Panc1 (cell line): Measurements from ENCODE around the gene ADGRD1.

Experiments used
- POLR2AphosphoS5 ChIP-seq: IDR thresholded peaks from 2 replicates; pipeline ENCODE4 v1.6.1; 2012; ENCODE audit warnings: mild to moderate bottlenecking, low read depth, low read length, moderate library complexity
- REST ChIP-seq, 2 experiments: IDR thresholded peaks; 2 replicates each; pipeline ENCODE4 v1.6.1; 2011 to 2012; ENCODE audit warnings: low read depth in 2 of 2, control low read depth in 1 of 2, low read length in 1 of 2, mild to moderate bottlenecking in 1 of 2, moderate library complexity in 1 of 2; ENCODE audit not compliant: insufficient read depth in 1 of 2
- SIN3A ChIP-seq: IDR thresholded peaks from 2 replicates; pipeline ENCODE4 v1.6.1; 2012; ENCODE audit warnings: low read depth, mild to moderate bottlenecking, low read length, moderate library complexity, borderline replicate concordance; ENCODE audit not compliant: insufficient read depth
- TCF7L2 ChIP-seq: IDR thresholded peaks from 2 replicates; pipeline ENCODE4 v1.6.1; 2011; ENCODE audit warnings: mild to moderate bottlenecking, low read depth, low read length, inconsistent platforms
- TF ChIP-seq, protein P1 (sequence below): fragments of 450-650 bp; IDR thresholded peaks from 2 replicates; pipeline ENCODE4 v1.5.1; 2017; ENCODE audit warnings: mild to moderate bottlenecking

GRCh38 chr12:131052929-131053328 is 99.2 kb downstream of the ADGRD1 start:
- TF ChIP-seq, protein P1, sequence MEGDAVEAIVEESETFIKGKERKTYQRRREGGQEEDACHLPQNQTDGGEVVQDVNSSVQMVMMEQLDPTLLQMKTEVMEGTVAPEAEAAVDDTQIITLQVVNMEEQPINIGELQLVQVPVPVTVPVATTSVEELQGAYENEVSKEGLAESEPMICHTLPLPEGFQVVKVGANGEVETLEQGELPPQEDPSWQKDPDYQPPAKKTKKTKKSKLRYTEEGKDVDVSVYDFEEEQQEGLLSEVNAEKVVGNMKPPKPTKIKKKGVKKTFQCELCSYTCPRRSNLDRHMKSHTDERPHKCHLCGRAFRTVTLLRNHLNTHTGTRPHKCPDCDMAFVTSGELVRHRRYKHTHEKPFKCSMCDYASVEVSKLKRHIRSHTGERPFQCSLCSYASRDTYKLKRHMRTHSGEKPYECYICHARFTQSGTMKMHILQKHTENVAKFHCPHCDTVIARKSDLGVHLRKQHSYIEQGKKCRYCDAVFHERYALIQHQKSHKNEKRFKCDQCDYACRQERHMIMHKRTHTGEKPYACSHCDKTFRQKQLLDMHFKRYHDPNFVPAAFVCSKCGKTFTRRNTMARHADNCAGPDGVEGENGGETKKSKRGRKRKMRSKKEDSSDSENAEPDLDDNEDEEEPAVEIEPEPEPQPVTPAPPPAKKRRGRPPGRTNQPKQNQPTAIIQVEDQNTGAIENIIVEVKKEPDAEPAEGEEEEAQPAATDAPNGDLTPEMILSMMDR: no peak
- TF ChIP-seq TCF7L2 (no peak), POLR2AphosphoS5 (no peak), REST (IDR thresholded peaks at IDR 0.05; ENCODE audit: insufficient read depth in 1 of 2, low read depth in 2 of 2, low read length in 1 of 2) (no peak), SIN3A (no peak)
